Heart right ventricle (tissue), 16 donors: ENCODE data around the gene SFTPA2. TPM values are rescaled to one million over a fixed set of nuclear protein-coding genes. Genes with fewer than 3 reads are reported as not detected.
"Not testable (repeated sequence)": the region's sequence is repeated elsewhere in the genome, so short reads cannot be mapped to it uniquely, and the experiment has no call there.

Experiments
- ATAC-seq, 8 donors: fragments of 200-7000 bp; cut with Tn5 transposase; one replicate each; pipeline ENCODE4 v1.9.1; 2020; ENCODE audit warnings: mild to moderate bottlenecking in 8 of 8, moderate library complexity in 8 of 8, moderate number of reproducible peaks in 1 of 8
- DNase-seq, 2 donors: peaks; one replicate each; pipeline ENCODE4 v3.0.0-alpha.2; 2020
- H3K27ac ChIP-seq, 10 donors: fragments of 200-600 bp; sonication (generic) in 2 of 10; one replicate each; pipeline versions ENCODE4 v1.5.0 to v1.8.0; 2020 to 2022; ENCODE audit warnings: mild to moderate bottlenecking in 3 of 10
- H3K27me3 ChIP-seq, 7 donors: fragments of 200-600 bp; one replicate each; pipeline ENCODE4 v1.8.0; 2021 to 2022; ENCODE audit warnings: mild to moderate bottlenecking in 2 of 7
- H3K36me3 ChIP-seq, 9 donors: fragments of 200-600 bp; sonication (generic) in 1 of 9; one replicate each; pipeline versions ENCODE4 v1.5.0 to v1.8.0; 2020 to 2022; ENCODE audit warnings: mild to moderate bottlenecking in 2 of 9
- H3K4me1 ChIP-seq, 9 donors: fragments of 200-600 bp; sonication (generic) in 1 of 9; one replicate each; pipeline versions ENCODE4 v1.5.0 to v1.8.0; 2020 to 2022; ENCODE audit warnings: mild to moderate bottlenecking in 4 of 9
- H3K4me3 ChIP-seq, 10 donors: fragments of 200-600 bp; sonication (generic) in 2 of 10; one replicate each; pipeline versions ENCODE4 v1.5.0 to v1.8.0; 2020 to 2022; ENCODE audit warnings: mild to moderate bottlenecking in 7 of 10, moderate library complexity in 2 of 10
- H3K9me3 ChIP-seq, 11 donors: fragments of 200-600 bp in 10 of 11; sonication (generic) in 2 of 11; one replicate each; pipeline versions ENCODE4 v1.5.0 to v1.8.0; 2013 to 2022; ENCODE audit warnings: mild to moderate bottlenecking in 2 of 11, control low read depth in 1 of 11, moderate library complexity in 1 of 11
- CTCF ChIP-seq, 9 donors: fragments of 200-600 bp; sonication (generic) in 2 of 9; IDR thresholded peaks; one replicate each; pipeline versions ENCODE4 v1.5.0 to v1.8.0; 2021 to 2022; ENCODE audit warnings: antibody characterized with exemption in 9 of 9, mild to moderate bottlenecking in 5 of 9, moderate library complexity in 1 of 9
- WGBS, 2 donors: extraction: QIAGEN DNeasy Blood & Tissue Kit; methylation state at CpG; one replicate each; pipeline ENCODE4 v1.1.7; 2013; ENCODE audit warnings: inconsistent platforms in 1 of 2; 5-methylcytosine and 5-hydroxymethylcytosine counted together
- intact Hi-C, 10 donors: fragments of 100-400 bp; cut with DNase I; formaldehyde crosslinking; loops; one replicate each; pipeline versions ENCODE4 v1.11.1 to v1.14.2; 2022
- polyA plus RNA-seq, 2 donors: library from polyadenylated mRNA; stranded (reverse); fragments of 200-250 nt; gene quantifications; one replicate each; pipeline ENCODE4 v1.2.3, GENCODE V29; 2013
- total RNA-seq, 10 donors: library from RNA; stranded (reverse); fragmentation: NEBNext Ultra II Directional in 3 of 10; extraction: Animal tissue kit (Norgen Biotek cat#: 25700) in 3 of 10; gene quantifications; one replicate each; pipeline versions ENCODE4 v1.2.1 to v1.2.4, GENCODE V29; 2021 to 2023
- donor health status: Arrhythmogenic right ventricular cardiomyopathy.
- donor health status: ischemic (EF 13 %, LVEDD 7.1; RV severe dilation, severe dysfunction).
- donor health status: healthy with polysubstance abuse.
- donor health status: DM: no; HTN: yes; CAD: no.
- donor health status: DM: no; HTN: no; CAD: no.
- donor health status: ischemic (EF 25% LVEDD 6.9; RV normal size, moderate dysfunction).
- donor health status: ischemic (EF 25% LVEDD 5.7; RV mildly dilated, moderate dysfunction).
- donor health status: healthy.
- donor health status: DM: yes; HTN: yes; CAD: no.
- donor health status: Ischemic cardiomyopathy.
- donor health status: ischemic (EF 35%, LVEDD 5.7; RV mildly dilated, moderate dysfunction).
- donor health status: nonischemic (EF 11% LVEDD 7.7; RV severe dilation, severe dysfunction).
- donor health status: DM: yes; HTN: yes; CAD: no.
- donor health status: PGD.
- donor health status: ischemic (EF 29% LVEDD 5.4; RV normal size, mild dysfunction).
- donor health status: nonischemic (EF 23%, LVEDD 6.1; RV moderate dilation, normal function).

The SFTPA2 gene
- total and polyA plus RNA-seq, 12 donors, result 0.38 to 0.85 TPM; not detected in 10

- intact Hi-C loops, result loop anchor here in 1 of 10 donors (5.0 kb wide), 1 partner anchor 52 kb away; no protein-coding TSS in a partner anchor
- no peak for TF ChIP-seq CTCF (IDR thresholded peaks at IDR 0.05)
- Histone ChIP-seq H3K4me1 (no peaks in the 10 kb centered on the region), H3K4me3 (no peak overlapping the region), H3K36me3 (no peaks in the 10 kb centered on the region), H3K27ac (no peak overlapping the region), H3K9me3 (no peaks in the 10 kb centered on the region), H3K27me3 (peaks cover 0 to 12% (median 0%) of the 10 kb centered on the region in 7 donors)
- ATAC-seq (no peak), DNase-seq (no peak)
- WGBS, 2 donors, result 87 to 89% methylated on average over 11 of the region's 11 CpGs
Observed at GRCh38 chr10:79555354-79556309, 4.6 kb downstream of the SFTPA2 start.

GRCh38 chr10:79552143-79552542, 8.1 kb downstream of the SFTPA2 start:
- Histone ChIP-seq H3K36me3 (no peaks in the 10 kb centered on the region), H3K27me3 (peaks cover 0 to 4% (median 0%) of the 10 kb centered on the region in 7 donors), H3K4me1 (no peaks in the 10 kb centered on the region), H3K4me3 (no peak overlapping the region), H3K27ac (no peak overlapping the region), H3K9me3 (no peaks in the 10 kb centered on the region)
- 29 to 43% methylated on average over 2 of the region's 2 CpGs for WGBS, 2 donors
- intact Hi-C loops, result no loop called here
- peak in 1 of 2 donors; percentile 15 for DNase-seq
- peak in 5 of 8 donors; percentile 57 to 83 (median 76) for ATAC-seq
- TF ChIP-seq CTCF (IDR thresholded peaks at IDR 0.05), result no peak

GRCh38 chr10:79547973-79548372, 12.2 kb downstream of the SFTPA2 start:
- TF ChIP-seq CTCF (IDR thresholded peaks at IDR 0.05), result no peak
- peaks cover 0 to 14% (median 0%) of the 10 kb centered on the region in 11 donors for H3K9me3 ChIP-seq
- no peak overlapping the region for H3K4me3 ChIP-seq
- ATAC-seq (no peak), DNase-seq (no peak)
- intact Hi-C loops, result no loop called here
- no peaks in the 10 kb centered on the region for H3K36me3 ChIP-seq
- no peak overlapping the region for H3K27ac ChIP-seq
- WGBS, 2 donors, result 48 to 49% methylated on average over 3 of the region's 3 CpGs
- H3K27me3 ChIP-seq, result no peaks in the 10 kb centered on the region
- H3K4me1 ChIP-seq, result peaks cover 0 to under 1% (median 0%) of the 10 kb centered on the region in 9 donors

- H3K27ac ChIP-seq, H3K36me3 ChIP-seq, DNase-seq, H3K4me1 ChIP-seq, intact Hi-C loops, H3K27me3 ChIP-seq, ATAC-seq, H3K4me3 ChIP-seq: not testable (repeated sequence)
- peaks cover 0 to 14% (median 0%) of the 10 kb centered on the region in 11 donors for H3K9me3 ChIP-seq
- 94 to 95% methylated on average over 2 of the region's 2 CpGs for WGBS, 2 donors
Observed at GRCh38 chr10:79547128-79547527, 13.1 kb downstream of the SFTPA2 start.

GRCh38 chr10:79544926-79545659, 15.1 kb downstream of the SFTPA2 start:
- ATAC-seq, H3K36me3 ChIP-seq, intact Hi-C loops, H3K27ac ChIP-seq, H3K4me1 ChIP-seq, H3K4me3 ChIP-seq, H3K27me3 ChIP-seq, DNase-seq: not testable (repeated sequence)
- WGBS, 2 donors, result 81 to 84% methylated on average over 3 of the region's 3 CpGs
- peaks cover 0 to 14% (median 0%) of the 10 kb centered on the region in 11 donors for H3K9me3 ChIP-seq

- DNase-seq, H3K4me1 ChIP-seq, intact Hi-C loops, H3K27ac ChIP-seq, H3K36me3 ChIP-seq, H3K4me3 ChIP-seq, H3K27me3 ChIP-seq, ATAC-seq: not testable (repeated sequence)
- 95 to 96% methylated on average over 3 of the region's 3 CpGs for WGBS, 2 donors
- H3K9me3 ChIP-seq, result peaks cover 0 to 14% (median 0%) of the 10 kb centered on the region in 11 donors
Observed at GRCh38 chr10:79544408-79544807, 15.8 kb downstream of the SFTPA2 start.
